Activated T-cell treated with anti-CD3 and anti-CD28 coated beads, Interleukin-2, amount 50 U/mL, for 4 hours (primary cell): ENCODE data around the gene FEZF2. TPM values are rescaled to one million over a fixed set of nuclear protein-coding genes. Genes with fewer than 3 reads are reported as not detected.

Experiments used
- ATAC-seq, 2 donors: fragments of 200-7000 bp; cut with Tn5 transposase; one replicate each; pipeline ENCODE4 v1.10.0; 2021
- DNase-seq: peaks from one replicate; pipeline ENCODE4 v3.0.0-alpha.2; 2020
- H3K27me3 Mint-ChIP-seq: one replicate; pipeline ENCODE4 v1.8.0; 2021; ENCODE audit warnings: low read depth, mixed read lengths
- H3K36me3 Mint-ChIP-seq: one replicate; pipeline ENCODE4 v1.8.0; 2022; ENCODE audit warnings: mixed read lengths; ENCODE audit not compliant: insufficient read depth
- H3K4me1 Mint-ChIP-seq: one replicate; pipeline ENCODE4 v1.8.0; 2021; ENCODE audit warnings: low read depth, mixed read lengths
- H3K4me3 Mint-ChIP-seq: one replicate; pipeline ENCODE4 v1.8.0; 2021; ENCODE audit warnings: mild to moderate bottlenecking, moderate library complexity, mixed read lengths
- H3K9me3 Mint-ChIP-seq: one replicate; pipeline ENCODE4 v1.8.0; 2021; ENCODE audit warnings: mixed read lengths
- total RNA-seq, 3 donors: library from RNA; stranded (reverse); gene quantifications; one replicate each; pipeline ENCODE4 v1.2.1, GENCODE V29; 2021

Gene FEZF2
- total RNA-seq, 3 donors from 2014 or later = not detected

GRCh38 chr3:62368705-62369475, 4.5 kb downstream of the FEZF2 start:
- no peaks in the 10 kb centered on the region for H3K9me3 Mint-ChIP-seq
- H3K4me1 Mint-ChIP-seq = peaks cover 1% of the 10 kb centered on the region
- DNase-seq = no peak
- no peak overlapping the region for H3K4me3 Mint-ChIP-seq
- H3K27me3 Mint-ChIP-seq = peaks cover 80% of the 10 kb centered on the region
- ATAC-seq = no peak
- no peaks in the 10 kb centered on the region for H3K36me3 Mint-ChIP-seq

- peaks cover 74% of the 10 kb centered on the region for H3K27me3 Mint-ChIP-seq
- H3K4me3 Mint-ChIP-seq = no peak overlapping the region
- peaks cover 1% of the 10 kb centered on the region for H3K4me1 Mint-ChIP-seq
Measured at GRCh38 chr3:62368290-62368704, 5.1 kb downstream of the FEZF2 start.

GRCh38 chr3:62367763-62368195, 5.6 kb downstream of the FEZF2 start:
- ATAC-seq (no peak), DNase-seq (no peak)
- H3K4me3 Mint-ChIP-seq = no peak overlapping the region
- peaks cover 1% of the 10 kb centered on the region for H3K4me1 Mint-ChIP-seq
- no peaks in the 10 kb centered on the region for H3K36me3 Mint-ChIP-seq
- H3K27me3 Mint-ChIP-seq = peaks cover 68% of the 10 kb centered on the region
- no peaks in the 10 kb centered on the region for H3K9me3 Mint-ChIP-seq

More at GRCh38 chr3:62368290-62368704, 5.1 kb downstream of the FEZF2 start:
- Mint-ChIP-seq H3K36me3 (no peaks in the 10 kb centered on the region), H3K9me3 (no peaks in the 10 kb centered on the region)
- ATAC-seq (no peak), DNase-seq (no peak)

GRCh38 chr3:62366126-62366484, 7.2 kb downstream of the FEZF2 start:
- no peaks in the 10 kb centered on the region for H3K9me3 Mint-ChIP-seq

GRCh38 chr3:62365391-62366125, 7.8 kb downstream of the FEZF2 start:
- Mint-ChIP-seq H3K27me3 (peaks cover 52% of the 10 kb centered on the region), H3K36me3 (no peaks in the 10 kb centered on the region), H3K4me1 (no peaks in the 10 kb centered on the region), H3K9me3 (no peaks in the 10 kb centered on the region), H3K4me3 (no peak overlapping the region)
- ATAC-seq (no peak), DNase-seq (no peak)

More at GRCh38 chr3:62366126-62366484, 7.2 kb downstream of the FEZF2 start:
- no peaks in the 10 kb centered on the region for H3K36me3 Mint-ChIP-seq
- H3K27me3 Mint-ChIP-seq = peaks cover 57% of the 10 kb centered on the region
- ATAC-seq = no peak
- H3K4me1 Mint-ChIP-seq = no peaks in the 10 kb centered on the region
- H3K4me3 Mint-ChIP-seq = no peak overlapping the region
- DNase-seq = no peak

- Mint-ChIP-seq H3K4me1 (no peaks in the 10 kb centered on the region), H3K27me3 (peaks cover 41% of the 10 kb centered on the region)
Measured at GRCh38 chr3:62364191-62364590, 9.2 kb downstream of the FEZF2 start.

GRCh38 chr3:62363275-62363674, 10.1 kb downstream of the FEZF2 start:
- no peaks in the 10 kb centered on the region for H3K9me3 Mint-ChIP-seq
- no peaks in the 10 kb centered on the region for H3K4me1 Mint-ChIP-seq
- ATAC-seq (no peak), DNase-seq (no peak)
- peaks cover 34% of the 10 kb centered on the region for H3K27me3 Mint-ChIP-seq
- H3K4me3 Mint-ChIP-seq = no peak overlapping the region
- H3K36me3 Mint-ChIP-seq = no peaks in the 10 kb centered on the region

More at GRCh38 chr3:62364191-62364590, 9.2 kb downstream of the FEZF2 start:
- H3K4me3 Mint-ChIP-seq = no peak overlapping the region
- DNase-seq = no peak
- no peak for ATAC-seq
- no peaks in the 10 kb centered on the region for H3K36me3 Mint-ChIP-seq
- no peaks in the 10 kb centered on the region for H3K9me3 Mint-ChIP-seq

GRCh38 chr3:62361824-62362223, 11.5 kb downstream of the FEZF2 start:
- ATAC-seq (no peak), DNase-seq (no peak)
- Mint-ChIP-seq H3K9me3 (no peaks in the 10 kb centered on the region), H3K4me3 (no peak overlapping the region), H3K27me3 (peaks cover 20% of the 10 kb centered on the region), H3K36me3 (no peaks in the 10 kb centered on the region), H3K4me1 (no peaks in the 10 kb centered on the region)

GRCh38 chr3:62361261-62361660, 12.1 kb downstream of the FEZF2 start:
- no peaks in the 10 kb centered on the region for H3K4me1 Mint-ChIP-seq
- H3K4me3 Mint-ChIP-seq = no peak overlapping the region
- no peaks in the 10 kb centered on the region for H3K36me3 Mint-ChIP-seq
- DNase-seq (no peak), ATAC-seq (no peak)
- H3K9me3 Mint-ChIP-seq = no peaks in the 10 kb centered on the region
- H3K27me3 Mint-ChIP-seq = peaks cover 16% of the 10 kb centered on the region

GRCh38 chr3:62359531-62359930, 13.8 kb downstream of the FEZF2 start:
- H3K36me3 Mint-ChIP-seq = no peaks in the 10 kb centered on the region
- no peak for DNase-seq
- H3K4me3 Mint-ChIP-seq = no peak overlapping the region
- H3K4me1 Mint-ChIP-seq = no peaks in the 10 kb centered on the region
- H3K9me3 Mint-ChIP-seq = no peaks in the 10 kb centered on the region
- ATAC-seq = no peak
- peaks cover under 1% of the 10 kb centered on the region for H3K27me3 Mint-ChIP-seq

GRCh38 chr3:62356356-62356755, 17.0 kb downstream of the FEZF2 start:
- Mint-ChIP-seq H3K27me3 (peaks cover 4% of the 10 kb centered on the region), H3K4me1 (no peaks in the 10 kb centered on the region), H3K36me3 (no peaks in the 10 kb centered on the region), H3K4me3 (no peak overlapping the region), H3K9me3 (no peaks in the 10 kb centered on the region)
- DNase-seq (no peak), ATAC-seq (no peak)

- Mint-ChIP-seq H3K4me3 (no peak overlapping the region), H3K4me1 (no peaks in the 10 kb centered on the region), H3K9me3 (no peaks in the 10 kb centered on the region), H3K27me3 (peaks cover 6% of the 10 kb centered on the region), H3K36me3 (no peaks in the 10 kb centered on the region)
- DNase-seq (no peak), ATAC-seq (no peak)
Measured at GRCh38 chr3:62355703-62356102, 17.6 kb downstream of the FEZF2 start.

GRCh38 chr3:62343755-62344154, 29.6 kb downstream of the FEZF2 start:
- DNase-seq = no peak
- H3K4me1 Mint-ChIP-seq = no peaks in the 10 kb centered on the region
- H3K4me3 Mint-ChIP-seq = no peak overlapping the region
- H3K27me3 Mint-ChIP-seq = peaks cover 4% of the 10 kb centered on the region
- ATAC-seq = no peak
- H3K36me3 Mint-ChIP-seq = no peaks in the 10 kb centered on the region
- H3K9me3 Mint-ChIP-seq = peaks cover 6% of the 10 kb centered on the region

- Mint-ChIP-seq H3K9me3 (no peaks in the 10 kb centered on the region), H3K4me1 (no peaks in the 10 kb centered on the region), H3K27me3 (no peaks in the 10 kb centered on the region), H3K36me3 (no peaks in the 10 kb centered on the region), H3K4me3 (no peak overlapping the region)
- ATAC-seq (no peak), DNase-seq (no peak)
Measured at GRCh38 chr3:62335196-62335595, 38.2 kb downstream of the FEZF2 start.

- DNase-seq = no peak
- no peaks in the 10 kb centered on the region for H3K27me3 Mint-ChIP-seq
- H3K36me3 Mint-ChIP-seq = no peaks in the 10 kb centered on the region
- no peak for ATAC-seq
- H3K4me3 Mint-ChIP-seq = no peak overlapping the region
- H3K9me3 Mint-ChIP-seq = no peaks in the 10 kb centered on the region
- no peaks in the 10 kb centered on the region for H3K4me1 Mint-ChIP-seq
Measured at GRCh38 chr3:62332835-62333244, 40.5 kb downstream of the FEZF2 start.
